GM10266 (cell line): ENCODE measurements around the gene KATNAL1.
"Not testable (repeated sequence)": the region's sequence is repeated elsewhere in the genome, so short reads cannot be mapped to it uniquely, and the experiment has no call there.

ENCODE experiments used
- DNase-seq: peaks from one replicate; pipeline ENCODE4 v3.0.0; 2012; ENCODE audit errors: extremely low spot score
- CTCF ChIP-seq: IDR thresholded peaks from 2 replicates; pipeline ENCODE4 v1.5.1; 2012; ENCODE audit warnings: mild to moderate bottlenecking, low read depth; ENCODE audit not compliant: control insufficient read depth, insufficient read depth; ENCODE audit errors: missing control alignments

The KATNAL1 gene

GRCh38 chr13:30268673-30269072 lies 38.7 kb downstream of the KATNAL1 start:
- DNase-seq = no peak
- TF ChIP-seq CTCF = no peak

GRCh38 chr13:30266756-30267155 lies 40.6 kb downstream of the KATNAL1 start:
- DNase-seq = no peak
- no peak for TF ChIP-seq CTCF

- DNase-seq = not testable (repeated sequence)
These were observed 48.1 kb downstream of the KATNAL1 start for GRCh38 chr13:30259149-30259733.

- DNase-seq = no peak
These were observed 49.8 kb downstream of the KATNAL1 start for GRCh38 chr13:30257468-30258099.

GRCh38 chr13:30256713-30257467 lies 50.5 kb downstream of the KATNAL1 start:
- no peak for DNase-seq
- peak; percentile 24 for TF ChIP-seq CTCF

More at GRCh38 chr13:30257468-30258099, 49.8 kb downstream of the KATNAL1 start:
- no peak for TF ChIP-seq CTCF

GRCh38 chr13:30255696-30256095 lies 51.7 kb downstream of the KATNAL1 start:
- TF ChIP-seq CTCF = no peak
- no peak for DNase-seq

GRCh38 chr13:30253830-30254229 lies 53.5 kb downstream of the KATNAL1 start:
- DNase-seq = no peak
- no peak for TF ChIP-seq CTCF
